Loucy (cell line): ENCODE measurements around the gene CDH13.

Experiments
- CTCF ChIP-seq: fragments of 200-600 bp; sonication (generic); conservative IDR thresholded peaks from 2 replicates; pipeline ENCODE4 v1.5.1; 2014; ENCODE audit warnings: mild to moderate bottlenecking, antibody characterized with exemption, low read length
- EZH2phosphoT487 ChIP-seq: fragments of 200-600 bp; IDR thresholded peaks from 2 replicates; pipeline ENCODE4 v1.6.1; 2018; ENCODE audit warnings: antibody characterized with exemption, mild to moderate bottlenecking, moderate library complexity, borderline replicate concordance

DNA sequence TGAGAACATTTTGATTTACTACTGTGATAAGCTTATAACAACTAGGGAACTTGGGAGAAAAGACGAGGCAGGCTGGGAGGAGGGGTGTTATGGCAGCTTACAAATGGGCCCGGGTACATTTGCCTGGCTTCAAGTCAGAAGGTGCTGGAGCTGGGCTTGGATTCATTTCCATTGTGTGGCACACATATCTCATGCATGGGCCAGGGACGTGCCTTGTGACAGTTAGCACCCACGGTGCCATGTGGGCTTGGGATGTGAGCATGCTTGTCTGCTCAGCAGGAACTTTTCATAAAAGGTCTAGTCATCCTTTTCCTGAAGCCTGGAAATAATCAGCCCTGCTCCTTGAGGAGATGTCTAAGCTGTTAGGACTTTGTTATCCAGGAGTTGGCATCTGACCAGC lies 572.2 kb downstream of the CDH13 start:
- TF ChIP-seq EZH2phosphoT487 (no peak), CTCF (no peak)
